ENCODE results near the gene PEX5.

The PEX5 gene

GRCh38 chr12:7189398-7190267 is at the start of gene PEX5:
PEX5 (plus strand) TSS chr12:7189686; CDS start chr12:7190378, 692 bp downstream.
- peak; percentile 64 for DNase-seq

- DNase-seq: no peak
Measured at GRCh38 chr12:7141351-7142005, 48.0 kb upstream of the PEX5 start.

- peak; percentile 24 for DNase-seq
Measured at GRCh38 chr12:7142056-7142644, 47.3 kb upstream of the PEX5 start.

GRCh38 chr12:7142809-7143465 is 46.5 kb upstream of the PEX5 start:
- DNase-seq: no peak

GRCh38 chr12:7143564-7143963 is 45.9 kb upstream of the PEX5 start:
- DNase-seq: no peak

- DNase-seq: peak; percentile 6
Measured at GRCh38 chr12:7144414-7145120, 44.9 kb upstream of the PEX5 start.

- DNase-seq: no peak
Measured at GRCh38 chr12:7145671-7146070, 43.8 kb upstream of the PEX5 start.

GRCh38 chr12:7146228-7146627 is 43.3 kb upstream of the PEX5 start:
- no peak for DNase-seq

- no peak for DNase-seq
Measured at GRCh38 chr12:7146906-7147305, 42.6 kb upstream of the PEX5 start.

- no peak for DNase-seq
Measured at GRCh38 chr12:7150356-7150755, 39.1 kb upstream of the PEX5 start.

- no peak for DNase-seq
Measured at GRCh38 chr12:7150841-7151240, 38.6 kb upstream of the PEX5 start.

GRCh38 chr12:7151532-7151931 is 38.0 kb upstream of the PEX5 start:
- DNase-seq: no peak

- DNase-seq: no peak
Measured at GRCh38 chr12:7152818-7153217, 36.7 kb upstream of the PEX5 start.

- DNase-seq: no peak
Measured at GRCh38 chr12:7154042-7154441, 35.4 kb upstream of the PEX5 start.

GRCh38 chr12:7154901-7155470 is 34.5 kb upstream of the PEX5 start:
- DNase-seq: no peak

GRCh38 chr12:7155471-7156034 is 33.9 kb upstream of the PEX5 start:
- DNase-seq: peak; percentile 92

GRCh38 chr12:7156259-7157197 is 33.0 kb upstream of the PEX5 start:
- no peak for DNase-seq

- no peak for DNase-seq
Measured at GRCh38 chr12:7157391-7157790, 32.1 kb upstream of the PEX5 start.

- DNase-seq: no peak
Measured at GRCh38 chr12:7158781-7159609, 30.5 kb upstream of the PEX5 start.

GRCh38 chr12:7160183-7160582 is 29.3 kb upstream of the PEX5 start:
- no peak for DNase-seq
